ENCODE data around the gene CYP2U1.
"Not testable (repeated sequence)": the region's sequence is repeated elsewhere in the genome, so short reads cannot be mapped to it uniquely, and the experiment has no call there.

CYP2U1 gene

GRCh38 chr4:107922486-107923473 is 8.6 kb upstream of the CYP2U1 start:
- no peak for DNase-seq (ENCODE audit: low read depth)

GRCh38 chr4:107925713-107926112 is 5.6 kb upstream of the CYP2U1 start:
- DNase-seq (ENCODE audit: low read depth): not testable (repeated sequence)

- not testable (repeated sequence) for DNase-seq (ENCODE audit: low read depth)
Observed at GRCh38 chr4:107926875-107927274, 4.5 kb upstream of the CYP2U1 start.

- peak; percentile 10 for DNase-seq (ENCODE audit: low read depth)
Observed at GRCh38 chr4:107931775-107932321, 499 bp downstream of the CYP2U1 start.

- no peak for DNase-seq (ENCODE audit: low read depth)
Observed at GRCh38 chr4:107935246-107935645, 3.9 kb downstream of the CYP2U1 start.

GRCh38 chr4:107937040-107937439 is 5.7 kb downstream of the CYP2U1 start:
- no peak for DNase-seq (ENCODE audit: low read depth)

GRCh38 chr4:107939307-107939706 is 8.0 kb downstream of the CYP2U1 start:
- DNase-seq (ENCODE audit: low read depth): no peak

GRCh38 chr4:107945809-107946208 is 14.5 kb downstream of the CYP2U1 start:
- no peak for DNase-seq (ENCODE audit: low read depth)

GRCh38 chr4:107950746-107951540 is 19.6 kb downstream of the CYP2U1 start:
- DNase-seq (ENCODE audit: low read depth): no peak

GRCh38 chr4:107951551-107951950 is 20.2 kb downstream of the CYP2U1 start:
- no peak for DNase-seq (ENCODE audit: low read depth)

- no peak for DNase-seq (ENCODE audit: low read depth)
Observed at GRCh38 chr4:107956011-107956410, 24.7 kb downstream of the CYP2U1 start.

GRCh38 chr4:107966903-107967302 is 35.6 kb downstream of the CYP2U1 start:
- DNase-seq (ENCODE audit: low read depth): no peak

- DNase-seq (ENCODE audit: low read depth): not testable (repeated sequence)
Observed at GRCh38 chr4:107967519-107967918, 36.2 kb downstream of the CYP2U1 start.

- DNase-seq (ENCODE audit: low read depth): not testable (repeated sequence)
Observed at GRCh38 chr4:107967921-107968320, 36.6 kb downstream of the CYP2U1 start.

GRCh38 chr4:107970063-107970798 is 38.9 kb downstream of the CYP2U1 start:
- DNase-seq (ENCODE audit: low read depth): no peak

- DNase-seq (ENCODE audit: low read depth): no peak
Observed at GRCh38 chr4:107972605-107973004, 41.3 kb downstream of the CYP2U1 start.

GRCh38 chr4:107974523-107974922 is 43.2 kb downstream of the CYP2U1 start:
- DNase-seq (ENCODE audit: low read depth): no peak

GRCh38 chr4:107977482-107977881 is 46.1 kb downstream of the CYP2U1 start:
- DNase-seq (ENCODE audit: low read depth): no peak

- DNase-seq (ENCODE audit: low read depth): no peak
Observed at GRCh38 chr4:107977966-107978705, 46.8 kb downstream of the CYP2U1 start.

GRCh38 chr4:107978716-107979451 is 47.5 kb downstream of the CYP2U1 start:
- DNase-seq (ENCODE audit: low read depth): no peak
